Gastroesophageal sphincter (tissue), 3 donors: ENCODE data around the gene ZBTB42.

Experiments
- CTCF ChIP-seq, 4 experiments: fragments of 200-600 bp in 2 of 4; fragments of 450-650 bp in 2 of 4; sonication (generic) in 1 of 4; IDR thresholded peaks; one replicate each; pipeline ENCODE4 v1.5.1; 2017 to 2019; ENCODE audit warnings: antibody characterized with exemption in 4 of 4, mild to moderate bottlenecking in 2 of 4, moderate library complexity in 2 of 4
- POLR2A ChIP-seq, 2 donors: fragments of 450-650 bp; IDR thresholded peaks; one replicate each; pipeline ENCODE4 v1.6.1; 2017; ENCODE audit warnings: antibody characterized with exemption in 2 of 2, mild to moderate bottlenecking in 2 of 2, moderate library complexity in 1 of 2
- POLR2AphosphoS5 ChIP-seq: sonication (generic); formaldehyde crosslinking; IDR thresholded peaks from one replicate; pipeline ENCODE4 v1.6.1; 2017; ENCODE audit warnings: antibody characterized with exemption

GRCh38 chr14:104795781-104796686 lies 4.9 kb upstream of the ZBTB42 start:
- TF ChIP-seq POLR2A (IDR thresholded peaks at IDR 0.05) (peak; percentile 81), CTCF (IDR thresholded peaks at IDR 0.05) (no peak), POLR2AphosphoS5 (no peak)
